AG08396 (cell line): ENCODE data around the gene SIRPG.
"Not testable (repeated sequence)": the region's sequence is repeated elsewhere in the genome, so short reads cannot be mapped to it uniquely, and the experiment has no call there.

Experiments
- DNase-seq: peaks from one replicate; pipeline ENCODE4 v3.0.0; 2012; ENCODE audit warnings: low spot score, mixed read lengths

The SIRPG gene

GRCh38 chr20:1671891-1672669, 14.5 kb upstream of the SIRPG start:
- DNase-seq = no peak

DNA sequence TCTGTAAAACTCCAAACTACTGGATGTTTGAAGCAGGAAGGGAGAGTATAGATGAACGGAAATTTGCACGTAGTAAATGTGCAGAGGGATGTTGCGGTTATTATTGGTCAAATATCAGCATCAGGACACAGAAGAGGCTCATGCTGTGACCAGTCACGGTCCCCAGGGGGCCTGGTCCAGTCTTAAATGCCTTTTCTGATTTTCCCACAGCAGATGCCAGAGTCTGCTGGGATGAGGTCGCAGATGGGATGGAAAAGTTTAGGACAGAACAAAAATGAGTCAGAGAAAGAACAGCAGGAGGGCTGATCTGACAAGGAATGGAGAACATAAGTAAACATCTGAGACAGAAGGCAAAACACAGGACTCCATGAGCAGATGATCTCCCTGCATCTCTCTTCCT, 11.7 kb upstream of the SIRPG start:
- no peak for DNase-seq

GRCh38 chr20:1667502-1668085, 10.0 kb upstream of the SIRPG start:
- no peak for DNase-seq

DNA sequence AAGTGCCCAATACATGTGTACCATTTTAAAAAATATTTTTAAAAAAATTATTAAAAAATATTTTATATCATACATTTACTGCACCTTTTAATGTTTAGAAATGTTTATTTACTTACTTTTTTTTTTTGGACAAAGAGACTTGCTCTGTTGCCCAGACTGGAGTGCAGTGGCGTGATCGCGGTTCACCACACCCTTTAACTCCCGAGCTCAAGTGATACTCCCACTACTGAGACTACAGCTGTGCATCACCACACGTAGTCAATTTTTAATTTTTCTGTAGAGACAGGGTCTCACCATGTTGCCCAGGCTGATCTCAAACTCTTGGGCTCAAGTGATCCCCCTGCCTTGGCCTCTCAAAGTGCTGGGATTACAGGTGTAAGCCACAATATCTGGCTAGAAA, 9.2 kb upstream of the SIRPG start:
- DNase-seq = no peak

- DNase-seq = no peak
Measured at GRCh38 chr20:1665345-1665744, 7.8 kb upstream of the SIRPG start.

GRCh38 chr20:1664911-1665310, 7.3 kb upstream of the SIRPG start:
- DNase-seq = no peak

- DNase-seq = no peak
Measured at GRCh38 chr20:1663917-1664316, 6.3 kb upstream of the SIRPG start.

DNA sequence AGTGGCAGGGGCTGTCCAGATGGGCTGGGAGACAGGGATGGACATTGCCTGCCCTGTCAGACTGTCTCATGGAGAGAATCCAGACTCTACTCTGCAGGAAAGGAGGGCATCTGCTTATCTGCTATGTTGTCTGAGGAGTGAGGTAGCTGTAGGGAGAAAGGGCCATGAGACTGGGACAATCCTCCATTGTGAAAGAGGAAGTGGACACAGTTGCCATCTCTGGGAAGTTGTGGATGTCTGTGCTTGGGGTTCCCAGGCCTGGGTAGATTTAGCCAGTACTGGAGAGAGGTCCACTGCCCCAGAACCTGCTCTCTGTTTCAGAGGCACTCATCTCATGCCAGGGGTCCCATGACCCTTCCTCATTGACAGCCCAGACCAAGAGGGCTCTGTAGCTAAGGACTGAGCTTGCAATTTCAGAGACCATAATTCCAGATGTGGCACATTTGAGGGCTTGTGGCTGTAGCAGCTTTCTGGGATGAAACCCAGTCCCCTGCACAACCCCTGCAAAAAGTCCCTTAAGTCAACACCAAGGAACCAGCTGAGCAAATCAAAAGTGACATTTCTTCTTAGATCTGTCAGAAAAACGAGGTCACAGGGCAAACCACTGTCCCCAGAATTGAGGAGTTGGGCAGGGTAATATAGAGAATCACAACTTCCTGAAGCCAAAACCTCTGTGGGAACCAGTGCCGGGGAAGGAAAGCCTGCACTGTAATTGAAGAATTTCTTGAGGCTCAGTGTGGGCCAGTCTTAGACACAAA, 4.1 kb upstream of the SIRPG start:
- no peak for DNase-seq

DNA sequence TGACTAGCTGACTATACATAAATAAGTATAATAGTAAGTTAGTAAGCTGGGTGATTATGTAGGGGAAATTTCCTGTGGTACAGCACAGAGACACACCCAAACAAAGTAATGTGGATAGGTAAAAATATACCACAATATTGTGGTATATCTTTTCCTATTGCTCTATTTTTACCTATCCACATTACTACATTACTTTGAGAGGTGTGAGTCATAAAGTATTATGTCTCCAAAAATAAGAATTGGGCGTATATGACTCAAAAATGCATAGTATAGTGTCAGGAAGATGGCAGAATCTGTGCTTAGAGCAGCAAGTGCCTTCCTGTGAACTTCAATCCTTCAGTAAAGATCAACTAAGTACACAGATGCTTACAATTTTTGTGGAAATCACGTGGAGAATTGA, 2.7 kb upstream of the SIRPG start:
- no peak for DNase-seq

DNA sequence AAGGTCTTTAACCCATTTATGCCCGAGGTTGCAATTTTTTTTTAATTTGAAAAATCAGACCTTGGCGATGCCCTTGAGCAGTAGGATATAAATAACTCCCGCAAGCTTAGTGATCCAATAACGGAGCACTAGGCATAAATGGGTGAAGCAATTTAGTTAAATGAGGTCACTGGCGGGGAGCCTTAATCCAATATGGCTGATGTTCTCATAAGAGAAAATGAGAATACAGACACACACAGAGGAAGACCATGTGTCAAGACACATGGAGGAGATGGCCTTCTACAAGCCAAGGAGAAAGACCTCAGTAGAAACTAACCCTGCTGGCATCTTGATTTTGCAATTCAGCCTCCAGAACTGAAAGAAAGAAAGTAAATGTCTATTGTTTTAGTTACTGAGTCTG, 735 bp downstream of the SIRPG start:
- DNase-seq = no peak

- DNase-seq = no peak
Measured at GRCh38 chr20:1654996-1655395, 2.6 kb downstream of the SIRPG start.

DNA sequence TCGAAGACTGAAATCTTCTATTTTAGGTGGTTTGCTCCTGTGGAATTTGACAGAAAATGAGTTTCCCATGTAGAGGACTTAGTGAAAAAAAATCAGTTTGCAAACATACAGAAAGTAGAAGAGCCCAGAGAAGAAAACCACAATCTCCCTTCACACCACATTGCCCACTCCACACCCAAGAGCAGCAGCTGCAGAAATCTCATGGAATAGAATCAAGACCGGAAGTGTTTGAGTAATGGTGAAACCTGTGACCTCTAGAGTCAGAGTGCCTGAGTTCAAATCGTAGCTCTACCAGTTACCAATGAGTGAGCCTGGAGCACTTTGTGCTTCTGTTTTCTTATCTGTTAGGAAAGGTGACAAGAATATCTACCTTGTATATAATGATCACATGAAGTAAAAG, 4.6 kb downstream of the SIRPG start:
- DNase-seq = no peak

DNA sequence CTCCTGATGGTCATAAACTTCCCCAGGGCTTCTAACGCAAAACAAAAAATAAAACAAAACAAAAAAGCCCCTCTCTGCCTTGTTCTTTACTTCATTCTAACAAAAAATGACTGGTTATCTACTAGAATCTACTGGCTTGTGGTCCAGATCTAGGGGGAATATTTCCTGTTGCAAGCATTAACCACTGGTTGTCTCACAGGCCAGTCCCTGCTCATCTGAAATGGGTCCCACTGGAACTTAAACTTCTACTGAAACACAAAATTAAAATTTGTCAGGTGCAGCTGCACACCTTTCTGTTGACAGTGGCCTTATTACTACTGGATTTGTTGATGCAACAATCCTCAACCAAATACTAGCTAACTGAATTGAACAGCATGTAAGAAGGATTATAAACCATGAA, 5.5 kb downstream of the SIRPG start:
- DNase-seq = no peak

GRCh38 chr20:1651268-1652058, 6.1 kb downstream of the SIRPG start:
- DNase-seq = no peak

DNA sequence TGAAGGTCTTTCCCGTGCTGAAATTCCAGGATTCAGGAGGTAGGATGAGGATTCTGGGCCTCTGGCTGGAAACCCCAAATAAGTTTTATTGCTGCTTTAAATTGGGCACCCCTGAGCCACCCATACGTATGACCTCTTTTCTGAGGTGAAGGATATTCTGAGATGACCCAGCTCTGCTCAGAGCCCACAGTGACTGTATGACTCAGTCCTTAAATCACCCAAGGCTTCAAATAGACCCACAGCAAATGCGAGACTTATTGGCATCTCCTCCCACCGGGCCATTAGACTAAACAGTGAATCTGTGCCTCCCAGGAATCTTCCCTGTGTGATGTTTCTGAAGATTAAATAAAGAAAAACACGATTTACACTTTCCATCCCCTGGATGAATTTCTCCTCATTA, 9.5 kb downstream of the SIRPG start:
- DNase-seq = no peak

DNA sequence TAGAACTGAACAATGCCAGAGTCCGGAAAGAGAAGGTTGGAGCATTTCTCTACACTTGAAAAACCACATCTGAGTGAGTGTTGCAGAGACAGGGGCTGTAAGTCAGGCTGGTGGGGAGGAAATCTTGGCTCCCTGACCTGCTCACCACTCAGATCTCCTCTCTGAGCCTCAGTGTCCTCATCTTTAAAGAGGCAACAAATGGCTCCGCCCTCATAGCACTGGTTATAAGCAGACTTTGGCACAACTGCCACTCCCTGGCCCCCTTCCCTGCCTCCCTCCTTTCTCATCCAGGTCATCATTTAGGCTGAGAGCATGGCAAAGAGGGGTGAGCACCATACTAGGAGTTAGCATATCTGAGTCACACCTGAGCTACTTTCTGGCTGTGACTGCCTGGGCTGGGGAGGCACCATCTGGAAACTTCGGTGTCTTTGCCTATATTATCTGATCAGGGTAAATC, 10.6 kb downstream of the SIRPG start:
- no peak for DNase-seq

DNA sequence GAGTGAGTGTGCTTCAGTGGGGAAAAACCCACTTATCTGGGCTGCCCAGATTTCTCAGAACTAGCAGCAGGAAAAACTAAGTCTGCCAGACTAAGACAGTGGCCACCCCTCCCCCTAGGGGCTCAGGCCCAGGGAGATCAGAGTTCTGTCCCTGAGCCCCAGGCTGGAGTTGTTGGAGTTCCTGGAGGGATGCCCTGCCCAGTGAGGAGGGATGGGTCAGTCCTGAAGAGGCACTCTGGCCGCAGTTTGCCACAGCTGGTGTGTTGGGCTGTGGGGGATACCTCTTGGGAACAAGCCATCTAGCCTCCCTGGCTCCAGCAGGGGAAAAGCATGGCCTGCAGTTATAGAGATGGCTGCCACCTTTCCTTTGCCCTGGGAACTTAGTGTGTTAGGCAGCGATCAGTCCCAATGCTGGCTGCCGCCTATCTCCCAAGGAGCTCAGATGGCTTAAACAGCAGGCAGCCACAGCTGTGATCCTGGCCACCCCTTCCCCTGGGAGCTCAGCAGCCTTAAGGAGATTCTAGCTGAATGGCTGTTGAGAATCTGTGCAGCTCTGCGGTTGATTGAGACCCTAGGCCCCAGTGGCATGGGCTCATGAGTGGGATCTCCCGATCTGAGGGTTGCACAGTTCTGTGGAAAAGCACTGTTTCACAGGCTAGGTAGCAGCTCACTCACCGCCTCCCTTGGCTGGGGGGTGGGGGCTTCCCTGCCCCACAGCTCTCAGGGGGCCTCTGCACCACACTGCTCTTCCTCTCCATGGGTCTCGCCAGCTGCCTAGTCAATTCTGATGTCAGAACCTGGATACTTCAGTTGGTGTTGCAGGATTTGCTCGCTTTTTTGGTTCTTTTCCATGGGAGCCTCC, 13.2 kb downstream of the SIRPG start:
- DNase-seq = no peak

DNA sequence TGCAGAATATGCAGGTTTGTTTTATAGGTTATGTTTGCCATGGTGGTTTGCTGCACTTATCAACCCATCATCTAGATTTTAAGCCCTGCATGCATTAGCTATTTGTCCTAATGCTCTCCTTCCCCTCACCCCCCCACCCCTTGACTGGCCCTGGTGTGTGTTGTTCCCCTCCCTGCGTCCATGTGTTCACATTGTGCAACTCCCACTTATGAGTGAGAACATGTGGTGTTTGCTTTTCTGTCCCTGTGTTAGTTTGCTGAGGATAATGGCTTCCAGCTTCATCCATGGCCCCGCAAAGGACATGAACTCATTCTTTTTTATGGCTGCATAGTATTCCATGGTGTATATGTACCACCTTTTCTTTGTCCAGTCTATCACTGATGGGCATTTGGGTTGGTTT, 18.9 kb downstream of the SIRPG start:
- DNase-seq = not testable (repeated sequence)

DNA sequence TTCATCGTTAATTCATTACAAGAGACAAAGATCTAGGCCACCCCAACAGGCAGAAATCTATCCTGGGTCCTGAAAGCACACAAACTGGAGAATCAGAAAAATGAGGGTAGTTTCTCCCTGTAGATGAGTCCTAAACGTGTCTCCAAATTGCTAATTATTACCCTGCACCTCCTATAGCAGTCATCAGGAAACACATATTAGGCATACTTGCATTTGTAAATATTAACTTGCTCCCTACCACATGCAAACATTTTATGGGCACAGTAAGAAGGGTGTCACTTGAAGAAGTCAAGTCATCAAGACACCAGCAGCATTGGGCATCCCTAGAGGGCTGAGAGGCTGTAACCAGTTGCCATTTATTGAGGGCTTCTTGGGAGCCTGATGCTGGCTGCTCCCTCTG, 19.8 kb downstream of the SIRPG start:
- DNase-seq = no peak

DNA sequence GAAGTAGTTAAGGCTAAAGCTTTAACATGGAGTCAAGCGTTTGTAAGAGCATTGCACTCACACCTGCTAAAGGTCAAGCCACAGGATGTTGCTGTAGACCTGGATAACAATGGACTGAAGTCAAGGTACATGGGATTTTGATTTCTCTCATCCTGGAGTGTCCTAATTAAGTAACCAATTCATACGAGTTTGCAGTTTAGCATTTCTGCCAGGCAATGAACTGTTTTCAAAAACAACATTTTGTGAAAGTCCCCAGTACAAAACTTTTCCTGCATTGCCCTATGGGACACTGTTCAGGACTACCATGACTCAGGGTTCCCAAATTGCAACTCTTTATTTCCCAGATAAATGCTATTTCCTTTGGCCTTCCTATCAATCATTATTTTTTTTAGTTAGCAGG, 20.4 kb downstream of the SIRPG start:
- DNase-seq = no peak

- DNase-seq = no peak
Measured at GRCh38 chr20:1636621-1637020, 21.0 kb downstream of the SIRPG start.
